Skeletal muscle cell (primary cell): Measurements from ENCODE around the gene RNF146.
"Not testable (repeated sequence)": the region's sequence is repeated elsewhere in the genome, so short reads cannot be mapped to it uniquely, and the experiment has no call there.

ENCODE experiments used
- DNase-seq: peaks from one replicate; pipeline ENCODE4 v3.0.0-alpha.2; 2010; ENCODE audit warnings: low read depth
- H3K4me3 ChIP-seq: 2 replicates; pipeline ENCODE4 v1.5.1; 2011; ENCODE audit warnings: low read depth, mild to moderate bottlenecking, control low read depth, low read length, moderate library complexity

Gene RNF146

GRCh38 chr6:127328043-127328609 is 61.5 kb downstream of the RNF146 start:
- no peak for DNase-seq
- no peak overlapping the region for H3K4me3 ChIP-seq

- not testable (repeated sequence) for DNase-seq, H3K4me3 ChIP-seq
Measured at GRCh38 chr6:127331256-127331655, 64.6 kb downstream of the RNF146 start.

- DNase-seq = no peak
- H3K4me3 ChIP-seq = no peak overlapping the region
Measured at GRCh38 chr6:127332383-127332961, 65.8 kb downstream of the RNF146 start.
